ENCODE results near the gene FGFBP1. TPM values are rescaled to one million over a fixed set of nuclear protein-coding genes. Genes with fewer than 3 reads are reported as not detected.
A peak's percentile ranks its signal among the peaks of the same experiment; 100 is the strongest.

The FGFBP1 gene
- total and polyA plus RNA-seq, 11 donors: 1.1 TPM; not detected in 10

DNA sequence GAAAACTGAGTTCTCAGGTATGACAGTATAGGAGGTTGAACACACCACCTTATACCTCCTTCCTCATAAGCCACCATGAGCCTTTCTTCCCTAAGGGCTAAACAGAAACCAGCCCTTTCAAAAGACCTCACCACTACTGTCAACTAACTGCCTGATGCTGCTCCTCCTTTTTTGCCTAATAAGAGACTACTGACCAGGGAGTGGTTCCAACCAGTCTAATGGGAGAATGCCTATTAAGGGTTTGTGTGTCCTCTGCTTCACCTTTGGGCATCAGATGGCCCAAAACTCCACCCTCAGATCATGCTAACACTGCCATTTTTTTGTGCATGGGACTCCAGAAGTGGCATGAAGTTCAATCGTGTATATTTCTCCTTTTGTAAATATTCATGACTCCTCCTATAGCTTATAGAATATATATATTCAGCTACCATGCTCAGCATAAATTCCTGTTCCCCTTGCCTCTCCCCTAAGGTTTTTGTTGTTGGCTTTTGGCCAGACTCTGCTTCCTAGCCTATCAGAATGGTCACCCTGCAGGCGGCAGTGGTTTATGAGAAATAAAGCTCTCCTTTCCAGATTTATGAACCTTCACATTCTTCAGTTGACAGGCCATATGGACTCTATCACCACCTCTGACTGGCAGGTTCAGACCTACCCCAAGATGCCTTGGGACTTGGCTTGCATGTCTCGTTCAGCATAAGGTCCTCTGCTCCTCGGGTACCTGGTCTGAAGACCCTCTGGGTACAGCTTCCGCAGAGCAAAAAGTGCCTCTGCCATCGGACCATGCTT is 28.2 kb downstream of the FGFBP1 start:
- WGBS, 4 donors: 73 to 79% (median 76%) methylated on average over 6 of the region's 6 CpGs
- ATAC-seq (no peak), DNase-seq (no peak)
- no peak for TF ChIP-seq POLR2A (IDR thresholded peaks at IDR 0.05)
- intact Hi-C loops (cut with DNase I): no loop called here
- Histone ChIP-seq H3K9me3 (no peaks in the 10 kb centered on the region), H3K4me1 (peaks cover 0 to 5% (median 0%) of the 10 kb centered on the region in 12 donors), H3K4me3 (no peak overlapping the region), H3K27ac (no peak overlapping the region), H3K27me3 (peaks cover 0 to 33% (median 0%) of the 10 kb centered on the region in 9 donors), H3K36me3 (no peaks in the 10 kb centered on the region)

DNA sequence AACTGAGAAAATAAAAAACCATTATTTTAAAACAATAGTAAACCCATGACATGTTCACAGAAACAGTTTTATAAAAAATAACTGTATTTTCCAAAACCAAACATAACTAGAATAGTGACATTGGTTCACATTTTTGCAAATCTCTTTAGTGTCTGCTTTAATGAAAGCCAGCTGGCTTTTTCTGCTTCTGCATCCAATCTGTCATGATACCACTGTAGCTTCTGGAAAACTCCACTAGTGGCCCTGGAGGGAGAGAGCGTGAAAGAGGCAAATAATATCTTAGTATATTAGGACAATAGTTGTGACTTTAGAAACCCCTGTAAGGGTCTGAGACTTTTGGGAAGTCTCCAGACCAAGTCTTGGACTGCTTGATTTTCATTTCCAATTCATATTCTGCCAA is 31.1 kb downstream of the FGFBP1 start:
- Histone ChIP-seq H3K27ac (no peak overlapping the region), H3K27me3 (peaks cover 0 to 32% (median 0%) of the 10 kb centered on the region in 9 donors), H3K36me3 (no peaks in the 10 kb centered on the region), H3K4me1 (peaks cover 0 to 5% (median 0%) of the 10 kb centered on the region in 12 donors), H3K4me3 (no peak overlapping the region), H3K9me3 (no peaks in the 10 kb centered on the region)
- no peak for ATAC-seq
- DNase-seq: no peak
- 69 to 81% (median 80%) methylated on average over 1 of the region's 1 CpG for WGBS, 4 donors
- intact Hi-C loops (cut with DNase I): no loop called here
- TF ChIP-seq POLR2A (IDR thresholded peaks at IDR 0.05): no peak
- TF ChIP-seq, protein P1, sequence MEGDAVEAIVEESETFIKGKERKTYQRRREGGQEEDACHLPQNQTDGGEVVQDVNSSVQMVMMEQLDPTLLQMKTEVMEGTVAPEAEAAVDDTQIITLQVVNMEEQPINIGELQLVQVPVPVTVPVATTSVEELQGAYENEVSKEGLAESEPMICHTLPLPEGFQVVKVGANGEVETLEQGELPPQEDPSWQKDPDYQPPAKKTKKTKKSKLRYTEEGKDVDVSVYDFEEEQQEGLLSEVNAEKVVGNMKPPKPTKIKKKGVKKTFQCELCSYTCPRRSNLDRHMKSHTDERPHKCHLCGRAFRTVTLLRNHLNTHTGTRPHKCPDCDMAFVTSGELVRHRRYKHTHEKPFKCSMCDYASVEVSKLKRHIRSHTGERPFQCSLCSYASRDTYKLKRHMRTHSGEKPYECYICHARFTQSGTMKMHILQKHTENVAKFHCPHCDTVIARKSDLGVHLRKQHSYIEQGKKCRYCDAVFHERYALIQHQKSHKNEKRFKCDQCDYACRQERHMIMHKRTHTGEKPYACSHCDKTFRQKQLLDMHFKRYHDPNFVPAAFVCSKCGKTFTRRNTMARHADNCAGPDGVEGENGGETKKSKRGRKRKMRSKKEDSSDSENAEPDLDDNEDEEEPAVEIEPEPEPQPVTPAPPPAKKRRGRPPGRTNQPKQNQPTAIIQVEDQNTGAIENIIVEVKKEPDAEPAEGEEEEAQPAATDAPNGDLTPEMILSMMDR (IDR thresholded peaks at IDR 0.05): no peak

DNA sequence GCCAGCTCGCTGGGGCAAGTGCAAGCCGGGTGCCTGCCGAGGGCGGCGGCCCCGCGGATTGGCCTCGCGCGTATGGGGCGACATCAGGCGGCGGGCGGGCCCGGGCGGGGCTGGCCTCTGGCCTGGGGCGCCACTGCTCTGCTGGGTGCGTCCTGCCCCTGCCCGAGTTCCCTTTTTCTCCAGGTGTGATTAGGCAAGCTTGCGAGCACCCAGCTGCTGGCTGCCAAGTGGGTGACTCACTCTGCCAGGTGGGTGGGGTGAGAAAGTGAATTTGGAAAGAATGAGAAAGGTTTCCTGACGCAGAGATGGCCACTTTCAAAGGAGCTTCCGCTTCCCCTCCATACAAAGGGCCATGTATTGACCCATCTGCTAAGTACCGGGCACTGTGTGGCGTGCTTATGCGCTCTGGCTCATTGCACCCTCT is 32.5 kb downstream of the FGFBP1 start:
- 59 to 69% (median 68%) methylated on average over 24 to 25 of the region's 25 CpGs for WGBS, 4 donors
- peaks cover 0 to 10% (median 0%) of the 10 kb centered on the region in 12 donors for H3K4me1 ChIP-seq
- no peak overlapping the region for H3K27ac ChIP-seq
- H3K4me3 ChIP-seq: no peak overlapping the region
- TF ChIP-seq, protein P1 (IDR thresholded peaks at IDR 0.05): no peak
- TF ChIP-seq POLR2A (IDR thresholded peaks at IDR 0.05): no peak
- intact Hi-C loops (cut with DNase I): no loop called here
- DNase-seq (peak in 3 of 5 donors; percentile 20 to 65 (median 24)), ATAC-seq (peak in 2 of 4 donors; percentile 29 to 46)
- H3K27me3 ChIP-seq: peaks cover 0 to 27% (median 0%) of the 10 kb centered on the region in 9 donors
- H3K9me3 ChIP-seq: no peaks in the 10 kb centered on the region
- no peaks in the 10 kb centered on the region for H3K36me3 ChIP-seq

DNA sequence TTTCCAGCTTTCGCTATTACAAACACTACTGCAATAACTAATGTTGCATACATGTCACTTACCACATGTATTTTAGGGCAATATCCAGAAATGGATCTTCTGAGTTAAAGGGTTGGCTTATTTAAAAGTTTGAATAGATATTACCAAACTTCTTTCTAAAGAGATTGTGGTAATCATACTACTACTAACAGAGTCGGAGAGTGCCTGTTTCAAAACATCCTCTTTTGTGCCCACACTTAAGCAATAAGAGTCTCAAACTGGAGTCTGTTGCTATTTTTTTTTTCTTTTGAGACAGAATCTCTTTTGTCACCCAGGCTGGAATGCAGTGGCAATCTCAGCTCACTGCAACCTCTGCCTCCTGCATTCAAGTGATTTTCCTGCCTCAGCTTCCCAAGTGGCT is 35.8 kb downstream of the FGFBP1 start:
- ATAC-seq: no peak
- Histone ChIP-seq H3K9me3 (no peaks in the 10 kb centered on the region), H3K4me3 (no peak overlapping the region), H3K36me3 (no peaks in the 10 kb centered on the region), H3K4me1 (peaks cover 0 to 10% (median 0%) of the 10 kb centered on the region in 12 donors), H3K27me3 (peaks cover 0 to 18% (median 0%) of the 10 kb centered on the region in 9 donors), H3K27ac (no peak overlapping the region)
- TF ChIP-seq, protein P1 (IDR thresholded peaks at IDR 0.05): no peak
- TF ChIP-seq POLR2A (IDR thresholded peaks at IDR 0.05): no peak
- DNase-seq: no peak
- intact Hi-C loops (cut with DNase I): no loop called here
- 84 to 91% (median 88%) methylated on average over 2 of the region's 2 CpGs for whole genome bisulfite sequencing, 4 donors
